ENCODE measurements around the gene PLPPR5.

Gene PLPPR5

DNA sequence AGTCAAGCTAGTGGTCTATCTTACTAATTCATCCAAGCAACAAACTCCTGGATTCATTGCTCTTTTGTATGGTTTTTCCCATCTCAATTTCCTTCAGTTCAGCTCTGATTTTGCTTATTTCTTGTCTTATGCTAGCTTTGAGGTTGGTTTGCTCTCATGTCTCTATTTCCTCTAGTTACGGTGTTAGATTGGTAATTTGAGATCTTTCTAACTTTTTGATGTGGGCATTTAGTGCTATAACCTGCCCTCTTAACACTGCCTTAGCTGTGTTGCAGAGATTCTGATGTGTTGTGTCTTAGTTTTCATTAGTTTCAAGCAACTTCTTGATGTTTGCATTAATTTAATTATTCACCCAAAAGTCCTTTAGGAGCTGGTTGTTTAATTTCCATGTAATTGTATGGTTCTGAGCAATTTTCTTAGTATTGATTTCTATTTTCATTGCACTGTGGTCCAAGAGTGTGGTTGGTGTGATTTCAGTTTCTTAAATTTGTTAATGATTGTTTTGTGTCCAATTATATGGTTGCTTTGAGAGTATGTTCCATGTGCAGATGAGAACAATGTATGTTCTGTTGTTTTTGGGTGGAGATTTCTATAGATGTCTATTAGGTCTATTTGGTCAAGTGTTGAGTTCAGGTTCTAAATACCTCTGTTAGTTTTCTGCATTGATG lies 154.6 kb downstream of the PLPPR5 start:
- DNase-seq (ENCODE audit: low spot score), result no peak

DNA sequence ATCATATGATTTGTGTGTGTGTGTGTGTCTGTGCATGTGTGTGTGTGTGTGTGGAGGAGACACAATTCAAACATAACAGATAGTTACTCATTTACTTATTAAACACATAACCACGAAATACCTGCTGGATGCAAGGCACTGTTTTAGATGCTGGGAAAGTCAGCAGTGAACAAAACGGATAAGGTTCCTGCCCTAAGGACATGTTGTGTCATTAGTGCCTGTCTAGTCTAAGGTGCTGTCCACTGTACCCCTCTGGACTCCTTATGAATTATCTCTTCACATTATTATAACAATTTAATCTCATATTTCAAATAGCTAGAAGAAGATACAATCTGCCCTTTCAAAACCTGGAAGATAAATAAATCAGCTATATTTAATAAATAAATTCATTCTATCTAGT lies 162.4 kb downstream of the PLPPR5 start:
- no peak for DNase-seq (ENCODE audit: low spot score)
